ENCODE data around the gene PI16.
A peak's percentile ranks its signal among the peaks of the same experiment; 100 is the strongest.

The PI16 gene

GRCh38 chr6:36954262-36954931, at the start of gene PI16:
Gene PI16, plus strand, starts transcription at chr6:36954738. Its CDS starts 23 bp downstream, at chr6:36954761.
- DNase-seq, result no peak

GRCh38 chr6:36904851-36905393, 49.6 kb upstream of the PI16 start:
- DNase-seq, result no peak

- DNase-seq, result peak in 1 of 2 experiments; percentile 41
Observed at GRCh38 chr6:36906539-36907325, 47.8 kb upstream of the PI16 start.

GRCh38 chr6:36907781-36908180, 46.8 kb upstream of the PI16 start:
- no peak for DNase-seq

GRCh38 chr6:36908747-36909146, 45.8 kb upstream of the PI16 start:
- no peak for DNase-seq

- no peak for DNase-seq
Observed at GRCh38 chr6:36912030-36912454, 42.5 kb upstream of the PI16 start.

GRCh38 chr6:36912586-36912985, 42.0 kb upstream of the PI16 start:
- DNase-seq, result no peak

- DNase-seq, result no peak
Observed at GRCh38 chr6:36913082-36913481, 41.5 kb upstream of the PI16 start.

GRCh38 chr6:36914227-36914794, 40.2 kb upstream of the PI16 start:
- DNase-seq, result no peak

- no peak for DNase-seq
Observed at GRCh38 chr6:36915599-36915998, 38.9 kb upstream of the PI16 start.

GRCh38 chr6:36916126-36916525, 38.4 kb upstream of the PI16 start:
- DNase-seq, result no peak

GRCh38 chr6:36917541-36918193, 36.9 kb upstream of the PI16 start:
- no peak for DNase-seq

- DNase-seq, result no peak
Observed at GRCh38 chr6:36920049-36920448, 34.5 kb upstream of the PI16 start.

- no peak for DNase-seq
Observed at GRCh38 chr6:36920546-36920945, 34.0 kb upstream of the PI16 start.

GRCh38 chr6:36924131-36924530, 30.4 kb upstream of the PI16 start:
- DNase-seq, result no peak

- no peak for DNase-seq
Observed at GRCh38 chr6:36924778-36925374, 29.7 kb upstream of the PI16 start.

- DNase-seq, result no peak
Observed at GRCh38 chr6:36925809-36926208, 28.7 kb upstream of the PI16 start.

GRCh38 chr6:36926708-36927513, 27.6 kb upstream of the PI16 start:
- no peak for DNase-seq

- DNase-seq, result no peak
Observed at GRCh38 chr6:36927691-36928546, 26.6 kb upstream of the PI16 start.

GRCh38 chr6:36928547-36928918, 26.0 kb upstream of the PI16 start:
- no peak for DNase-seq

GRCh38 chr6:36929152-36929551, 25.4 kb upstream of the PI16 start:
- DNase-seq, result no peak
